Common myeloid progenitor, CD34-positive (primary cell): ENCODE results near the gene GRIN2D.

ENCODE experiments used
- CTCF ChIA-PET: fragments of 350-600 bp; sonication (Branson Sonifier 250); formaldehyde crosslinking; loops from one replicate; lab custom pipeline; 2021; ENCODE audit warnings: antibody characterized with exemption; lab: Charles Lee
- POLR2A ChIA-PET: fragments of 350-600 bp; sonication (Branson Sonifier 250); formaldehyde crosslinking; loops from one replicate; lab custom pipeline; 2021; ENCODE audit warnings: antibody characterized with exemption; lab: Charles Lee
- DNase-seq, 3 donors: peaks; one replicate each; pipeline versions ENCODE4 v3.0.0 to v3.0.0-alpha.2; 2013
- H3K27ac ChIP-seq, 2 experiments: 1 replicate in 1 of 2; 2 replicates in 1 of 2; pipeline ENCODE4 v1.7.0; 2013; ENCODE audit warnings: inconsistent platforms in 2 of 2, low read length in 2 of 2, mild to moderate bottlenecking in 2 of 2, low read depth in 1 of 2, moderate library complexity in 1 of 2; ENCODE audit not compliant: severe bottlenecking in 2 of 2, insufficient read depth in 1 of 2, poor library complexity in 1 of 2
- H3K27me3 ChIP-seq, 5 experiments: replicated peaks in 2 of 5; 1 replicate in 3 of 5; 2 replicates in 2 of 5; pipeline versions ENCODE4 v1.6.1 to v1.7.0; 2013; ENCODE audit warnings: low read length in 4 of 5, mild to moderate bottlenecking in 2 of 5, moderate library complexity in 2 of 5, inconsistent platforms in 1 of 5; ENCODE audit not compliant: insufficient read depth in 5 of 5, control insufficient read depth in 4 of 5
- H3K36me3 ChIP-seq, 4 experiments: 1 replicate in 2 of 4; 2 replicates in 2 of 4; pipeline versions ENCODE4 v1.6.1 to v1.7.0; 2013; ENCODE audit warnings: low read length in 3 of 4, control low read depth in 1 of 4, mild to moderate bottlenecking in 1 of 4; ENCODE audit not compliant: control insufficient read depth in 4 of 4, insufficient read depth in 4 of 4
- H3K4me1 ChIP-seq, 4 experiments: 1 replicate in 3 of 4; 2 replicates in 1 of 4; pipeline versions ENCODE4 v1.6.1 to v1.7.1; 2013; ENCODE audit warnings: low read length in 3 of 4, mild to moderate bottlenecking in 3 of 4, control low read depth in 1 of 4, inconsistent platforms in 1 of 4, moderate library complexity in 1 of 4; ENCODE audit not compliant: control insufficient read depth in 4 of 4, insufficient read depth in 4 of 4; ENCODE audit errors: control extremely low read depth in 1 of 4
- H3K4me3 ChIP-seq, 7 experiments: 1 replicate in 4 of 7; 2 replicates in 3 of 7; pipeline versions ENCODE4 v1.5.1 to v1.7.0; 2013; ENCODE audit warnings: mild to moderate bottlenecking in 7 of 7, low read length in 6 of 7, moderate library complexity in 6 of 7, inconsistent platforms in 2 of 7, low read depth in 2 of 7, control low read depth in 1 of 7; ENCODE audit not compliant: insufficient read depth in 4 of 7, control insufficient read depth in 1 of 7; ENCODE audit errors: extremely low read depth in 1 of 7
- H3K9me3 ChIP-seq, 5 experiments: 1 replicate in 4 of 5; 2 replicates in 1 of 5; pipeline versions ENCODE4 v1.6.1 to v1.7.1; 2013; ENCODE audit warnings: low read length in 4 of 5, mild to moderate bottlenecking in 2 of 5, inconsistent platforms in 1 of 5, low read depth in 1 of 5, moderate library complexity in 1 of 5; ENCODE audit not compliant: control insufficient read depth in 4 of 5, insufficient read depth in 2 of 5; ENCODE audit errors: control extremely low read depth in 1 of 5
- WGBS: methylation state at CpG from one replicate; pipeline ENCODE4 v1.1.5; 2013; ENCODE audit not compliant: insufficient coverage; 5-methylcytosine and 5-hydroxymethylcytosine counted together

GRIN2D gene

DNA sequence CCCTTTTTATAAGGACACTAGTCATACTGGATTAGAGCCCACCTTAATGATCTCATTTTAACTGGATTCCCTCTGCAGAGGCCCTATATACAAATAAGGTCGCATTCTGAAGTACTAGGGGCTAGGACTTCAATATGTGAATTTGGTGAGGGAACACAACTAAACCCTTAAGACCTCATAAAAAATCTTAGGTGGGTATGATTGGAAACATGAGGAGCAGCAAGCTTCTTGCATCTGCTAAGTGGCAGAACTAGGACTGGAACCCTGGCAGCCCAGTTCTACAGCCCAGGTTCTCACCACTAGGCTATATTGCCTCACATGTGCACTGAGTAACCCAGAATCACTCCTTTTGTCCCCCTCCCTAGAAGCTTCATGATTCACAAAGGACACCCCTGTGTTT, 35.2 kb downstream of the GRIN2D start:
- Histone ChIP-seq H3K27me3 (no peaks in the 10 kb centered on the region), H3K4me3 (no peak overlapping the region), H3K4me1 (peaks cover 0 to 15% (median 8%) of the 10 kb centered on the region in 4 experiments), H3K27ac (no peak overlapping the region), H3K36me3 (no peaks in the 10 kb centered on the region), H3K9me3 (peaks cover 0 to 2% (median 0%) of the 10 kb centered on the region in 5 experiments)
- ChIA-PET CTCF (interaction anchor here (1.1 kb wide), 1 partner anchor 17 kb away, joined by 3 read pairs; no protein-coding TSS in a partner anchor), POLR2A (no interaction called here)
- WGBS, result no CpG with 5 or more reads among the region's 1 CpG
- DNase-seq, result no peak

DNA sequence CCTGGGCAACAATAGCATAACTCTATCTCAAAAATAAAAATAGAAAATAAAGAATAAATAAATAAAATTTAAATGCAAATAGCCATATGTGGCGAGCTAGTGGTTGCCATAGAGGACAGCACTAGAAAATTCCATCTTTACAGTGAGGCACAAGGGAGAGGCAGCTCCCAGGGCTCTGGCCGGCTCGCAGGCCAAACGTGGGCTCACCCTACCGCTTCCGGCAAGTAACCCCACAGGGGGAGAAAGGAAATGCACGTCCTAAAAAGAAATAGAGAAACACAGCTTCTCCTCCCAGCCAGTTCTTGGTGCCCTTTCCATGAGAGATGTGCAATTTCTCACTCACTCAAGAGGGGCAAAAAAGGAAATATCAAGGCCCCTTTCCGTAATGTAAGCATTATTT, 39.9 kb downstream of the GRIN2D start:
- H3K4me1 ChIP-seq, result peaks cover 0 to 4% (median 2%) of the 10 kb centered on the region in 4 experiments
- POLR2A ChIA-PET, result interaction anchor here (0.7 kb wide), 1 partner anchor 33 kb away, joined by 6 read pairs; no protein-coding TSS in a partner anchor
- DNase-seq, result peak in 1 of 3 donors; percentile 20
- no peaks in the 10 kb centered on the region for H3K27me3 ChIP-seq
- H3K9me3 ChIP-seq, result peaks cover 0 to 2% (median 0%) of the 10 kb centered on the region in 5 experiments
- H3K4me3 ChIP-seq, result no peak overlapping the region
- H3K27ac ChIP-seq, result no peak overlapping the region
- H3K36me3 ChIP-seq, result no peaks in the 10 kb centered on the region
- CTCF ChIA-PET, result interaction anchor here (0.7 to 1.4 kb wide), 2 partner anchors 42 to 47 kb away, joined by 3 read pairs; partner anchors contain the start of gene KDELR1
- WGBS, result 70% methylated on average over 4 of the region's 8 CpGs

DNA sequence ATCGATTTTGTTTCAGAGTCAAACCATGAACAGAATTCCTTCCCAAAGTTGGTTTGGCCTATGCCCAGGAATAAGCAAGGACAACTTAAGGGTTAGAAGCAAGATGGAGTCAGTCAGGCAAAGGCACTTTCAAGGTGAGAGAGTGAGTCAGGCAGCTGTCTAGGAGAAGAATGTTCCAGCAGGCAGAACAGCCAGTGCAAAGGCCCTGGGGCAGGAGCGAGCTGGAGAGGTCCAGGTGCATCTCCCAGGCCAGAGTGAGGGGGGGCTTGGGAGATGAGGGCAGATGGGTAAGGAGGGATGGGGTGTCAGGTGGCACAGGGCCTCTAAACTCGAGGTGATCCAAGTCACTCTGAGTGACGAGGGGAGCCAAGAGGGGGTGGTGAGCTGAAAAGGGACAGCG, 43.1 kb downstream of the GRIN2D start:
- POLR2A ChIA-PET, result no interaction called here
- H3K9me3 ChIP-seq, result no peaks in the 10 kb centered on the region
- no peak overlapping the region for H3K4me3 ChIP-seq
- no peaks in the 10 kb centered on the region for H3K36me3 ChIP-seq
- CTCF ChIA-PET, result no interaction called here
- DNase-seq, result no peak
- WGBS, result 100% methylated on average over 2 of the region's 5 CpGs
- H3K27me3 ChIP-seq, result peaks cover 0 to 4% (median 3%) of the 10 kb centered on the region in 5 experiments
- H3K4me1 ChIP-seq, result peaks cover 0 to 4% (median 2%) of the 10 kb centered on the region in 4 experiments
- H3K27ac ChIP-seq, result no peak overlapping the region

DNA sequence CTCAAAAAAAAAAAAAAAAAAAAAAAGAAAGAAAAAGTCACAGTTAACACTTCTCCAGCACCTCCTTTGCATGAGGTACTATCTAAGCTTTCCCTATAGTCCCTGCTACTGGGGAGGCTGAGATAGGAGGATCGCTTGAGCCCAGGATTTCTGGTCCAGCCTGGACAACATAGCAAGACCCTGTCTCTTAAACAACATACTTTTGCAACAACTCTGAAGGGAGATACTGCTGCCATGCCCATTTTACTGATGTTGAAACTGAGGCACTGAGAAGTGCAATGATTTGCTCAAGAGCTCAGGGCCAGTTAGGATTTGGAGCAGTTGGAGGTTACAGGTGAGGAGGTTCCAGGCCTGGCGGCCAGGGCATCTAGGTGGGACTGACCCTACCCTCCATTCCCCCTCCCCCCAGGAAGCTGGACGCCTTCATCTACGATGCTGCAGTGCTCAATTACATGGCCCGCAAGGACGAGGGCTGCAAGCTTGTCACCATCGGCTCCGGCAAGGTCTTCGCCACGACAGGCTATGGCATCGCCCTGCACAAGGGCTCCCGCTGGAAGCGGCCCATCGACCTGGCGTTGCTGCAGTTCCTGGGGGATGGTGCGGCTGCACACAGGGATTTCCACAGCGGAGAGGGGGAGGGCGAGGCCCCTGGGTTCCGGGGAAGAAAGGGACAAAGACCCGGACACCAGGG, 48.0 kb downstream of the GRIN2D start:
- no peaks in the 10 kb centered on the region for H3K36me3 ChIP-seq
- peaks cover 3 to 28% (median 26%) of the 10 kb centered on the region in 4 experiments for H3K4me1 ChIP-seq
- DNase-seq, result no peak
- H3K27me3 ChIP-seq, result peaks cover 0 to 36% (median 15%) of the 10 kb centered on the region in 5 experiments
- CTCF ChIA-PET, result interaction anchor here (1.0 kb wide), 1 partner anchor 11 kb away, joined by 4 read pairs; no protein-coding TSS in a partner anchor
- POLR2A ChIA-PET, result no interaction called here
- no peaks in the 10 kb centered on the region for H3K9me3 ChIP-seq
- 97% methylated on average over 17 of the region's 20 CpGs for WGBS
- H3K4me3 ChIP-seq, result no peak overlapping the region
- no peak overlapping the region for H3K27ac ChIP-seq

DNA sequence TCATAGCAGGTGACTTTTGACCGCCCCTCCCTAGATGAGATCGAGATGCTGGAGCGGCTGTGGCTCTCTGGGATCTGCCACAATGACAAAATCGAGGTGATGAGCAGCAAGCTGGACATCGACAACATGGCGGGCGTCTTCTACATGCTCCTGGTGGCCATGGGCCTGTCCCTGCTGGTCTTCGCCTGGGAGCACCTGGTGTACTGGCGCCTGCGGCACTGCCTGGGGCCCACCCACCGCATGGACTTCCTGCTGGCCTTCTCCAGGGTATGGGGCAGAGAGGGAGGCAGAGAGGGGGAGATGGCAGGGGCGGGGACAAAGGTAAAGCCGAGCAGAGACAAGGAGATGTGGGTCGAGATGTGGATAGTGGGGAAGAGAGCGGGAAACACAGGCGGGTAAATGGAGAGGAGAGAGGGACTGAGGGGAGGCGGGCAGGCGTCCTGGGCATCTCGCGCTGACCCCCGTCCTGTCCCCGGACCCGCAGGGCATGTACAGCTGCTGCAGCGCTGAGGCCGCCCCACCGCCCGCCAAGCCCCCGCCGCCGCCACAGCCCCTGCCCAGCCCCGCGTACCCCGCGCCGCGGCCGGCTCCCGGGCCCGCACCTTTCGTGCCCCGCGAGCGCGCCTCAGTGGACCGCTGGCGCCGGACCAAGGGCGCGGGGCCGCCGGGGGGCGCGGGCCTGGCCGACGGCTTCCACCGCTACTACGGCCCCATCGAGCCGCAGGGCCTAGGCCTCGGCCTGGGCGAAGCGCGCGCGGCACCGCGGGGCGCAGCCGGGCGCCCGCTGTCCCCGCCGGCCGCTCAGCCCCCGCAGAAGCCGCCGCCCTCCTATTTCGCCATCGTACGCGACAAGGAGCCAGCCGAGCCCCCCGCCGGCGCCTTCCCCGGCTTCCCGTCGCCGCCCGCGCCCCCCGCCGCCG, 48.9 kb downstream of the GRIN2D start:
- peak overlapping the region in 1 of 7 experiments; percentile 96 for H3K4me3 ChIP-seq
- peaks cover 0 to 36% (median 15%) of the 10 kb centered on the region in 5 experiments for H3K27me3 ChIP-seq
- ChIA-PET POLR2A (interaction anchor here (0.7 kb wide), 1 partner anchor 52 kb away, joined by 3 read pairs; no protein-coding TSS in a partner anchor), CTCF (no interaction called here)
- DNase-seq, result peak in 1 of 3 donors; percentile 14
- peaks cover 3 to 31% (median 28%) of the 10 kb centered on the region in 4 experiments for H3K4me1 ChIP-seq
- 39% methylated on average over 68 of the region's 94 CpGs for WGBS
- no peaks in the 10 kb centered on the region for H3K9me3 ChIP-seq
- peaks cover 0 to under 1% (median under 1%) of the 10 kb centered on the region in 4 experiments for H3K36me3 ChIP-seq
- H3K27ac ChIP-seq, result no peak overlapping the region

DNA sequence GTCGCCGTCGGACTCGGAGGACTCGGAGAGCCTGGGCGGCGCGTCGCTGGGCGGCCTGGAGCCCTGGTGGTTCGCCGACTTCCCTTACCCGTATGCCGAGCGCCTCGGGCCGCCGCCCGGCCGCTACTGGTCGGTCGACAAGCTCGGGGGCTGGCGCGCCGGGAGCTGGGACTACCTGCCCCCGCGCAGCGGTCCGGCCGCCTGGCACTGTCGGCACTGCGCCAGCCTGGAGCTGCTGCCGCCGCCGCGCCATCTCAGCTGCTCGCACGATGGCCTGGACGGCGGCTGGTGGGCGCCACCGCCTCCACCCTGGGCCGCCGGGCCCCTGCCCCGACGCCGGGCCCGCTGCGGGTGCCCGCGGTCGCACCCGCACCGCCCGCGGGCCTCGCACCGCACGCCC, 49.8 kb downstream of the GRIN2D start:
- 1% methylated on average over 53 of the region's 60 CpGs for WGBS
- Histone ChIP-seq H3K4me1 (peaks cover 3 to 31% (median 28%) of the 10 kb centered on the region in 4 experiments), H3K27ac (no peak overlapping the region), H3K36me3 (peaks cover 0 to 8% (median 6%) of the 10 kb centered on the region in 4 experiments), H3K4me3 (peak overlapping the region in 3 of 7 experiments; percentile 28 to 99 (median 96)), H3K27me3 (peaks cover 0 to 36% (median 15%) of the 10 kb centered on the region in 5 experiments), H3K9me3 (no peaks in the 10 kb centered on the region)
- DNase-seq, result peak; percentile 11 to 52 (median 45)
- POLR2A ChIA-PET, result interaction anchor here (0.6 to 1.2 kb wide), 3 partner anchors 49 to 79 kb away, joined by 3 read pairs; partner anchors contain the start of genes SYNGR4 and TMEM143
- CTCF ChIA-PET, result interaction anchor here (0.6 kb wide), 1 partner anchor 26 kb away, joined by 3 read pairs; no protein-coding TSS in a partner anchor
